NK-92 treated with Interleukin-12 subunit alpha and Interleukin-12 subunit beta, amount 100 ng/mL, for 24 hours (cell line): ENCODE measurements around the gene POLR3G.

Source experiments
- DNase-seq: peaks from one replicate; lab custom pipeline; 2025; lab: John Stamatoyannopoulos, UW

The POLR3G gene

DNA sequence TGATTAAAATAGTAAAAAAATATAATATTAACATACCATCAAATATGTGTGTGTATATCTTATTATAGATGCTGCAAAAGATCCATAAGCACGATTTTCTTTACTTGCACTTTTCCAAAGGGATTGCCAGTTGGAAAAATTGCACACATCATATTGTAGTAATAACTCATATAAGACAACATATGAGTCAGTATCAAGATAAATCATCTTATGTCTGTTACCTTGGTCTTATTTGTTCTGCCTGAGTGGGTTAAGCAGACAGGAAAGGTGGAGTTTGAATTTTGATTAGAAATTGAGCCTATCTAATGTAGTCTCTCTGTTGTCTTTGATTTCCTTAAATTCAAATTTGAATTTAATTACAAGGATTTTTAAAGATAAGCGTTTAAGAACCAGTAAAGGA is 30.1 kb downstream of the POLR3G start:
- no peak for DNase-seq

GRCh38 chr5:90506221-90506620 is 31.6 kb downstream of the POLR3G start:
- no peak for DNase-seq

- no peak for DNase-seq
These were observed 35.8 kb downstream of the POLR3G start for GRCh38 chr5:90510438-90510837.

- DNase-seq = no peak
These were observed 39.9 kb downstream of the POLR3G start for GRCh38 chr5:90514520-90514919.

DNA sequence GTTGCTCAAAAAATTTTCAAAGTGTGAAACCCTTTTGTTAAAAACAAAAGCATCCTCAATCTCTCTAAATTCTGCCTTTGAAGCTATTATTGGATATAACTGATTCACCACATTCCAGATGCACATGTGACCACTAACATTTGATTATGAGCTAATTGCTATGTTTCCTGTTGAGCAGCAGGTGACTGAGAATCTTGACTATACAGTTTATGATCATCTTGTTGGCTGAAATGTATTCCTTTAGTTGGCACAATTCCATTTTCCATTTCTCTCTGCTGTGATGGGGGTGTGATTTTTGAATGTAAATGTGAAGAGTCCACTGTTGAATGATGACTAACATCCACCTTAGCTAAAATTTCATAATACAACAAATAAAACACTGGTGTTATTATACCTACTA is 44.0 kb downstream of the POLR3G start:
- no peak for DNase-seq

- no peak for DNase-seq
These were observed 44.4 kb downstream of the POLR3G start for GRCh38 chr5:90519081-90519480.

DNA sequence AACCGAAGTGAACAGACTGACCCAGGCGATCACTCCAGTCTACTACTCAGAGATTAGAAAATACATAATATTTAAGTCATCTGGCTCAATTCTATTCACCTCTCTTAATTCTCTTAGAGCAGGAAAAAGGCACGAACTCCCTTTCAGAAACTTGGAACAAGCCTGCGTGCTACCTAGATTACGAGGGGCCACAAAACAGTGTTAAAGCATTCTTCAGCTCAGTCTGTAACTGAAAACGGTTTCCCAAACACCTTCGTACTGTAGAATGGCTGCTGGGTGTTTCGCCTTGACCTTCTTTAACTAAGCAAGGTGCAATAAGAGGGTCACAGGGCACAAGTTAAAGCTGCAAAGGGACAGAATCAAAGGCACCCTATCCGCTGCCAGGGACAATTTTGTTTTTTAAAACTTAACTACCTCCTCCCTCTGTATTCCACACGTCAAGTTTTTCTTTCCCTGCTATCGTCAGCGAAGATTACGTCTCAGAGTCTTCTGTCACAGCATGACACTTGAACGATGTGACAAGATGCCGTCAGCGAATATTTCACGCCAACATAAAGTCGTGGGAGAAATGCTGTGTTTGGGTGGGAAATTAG is 54.0 kb downstream of the POLR3G start:
- no peak for DNase-seq

DNA sequence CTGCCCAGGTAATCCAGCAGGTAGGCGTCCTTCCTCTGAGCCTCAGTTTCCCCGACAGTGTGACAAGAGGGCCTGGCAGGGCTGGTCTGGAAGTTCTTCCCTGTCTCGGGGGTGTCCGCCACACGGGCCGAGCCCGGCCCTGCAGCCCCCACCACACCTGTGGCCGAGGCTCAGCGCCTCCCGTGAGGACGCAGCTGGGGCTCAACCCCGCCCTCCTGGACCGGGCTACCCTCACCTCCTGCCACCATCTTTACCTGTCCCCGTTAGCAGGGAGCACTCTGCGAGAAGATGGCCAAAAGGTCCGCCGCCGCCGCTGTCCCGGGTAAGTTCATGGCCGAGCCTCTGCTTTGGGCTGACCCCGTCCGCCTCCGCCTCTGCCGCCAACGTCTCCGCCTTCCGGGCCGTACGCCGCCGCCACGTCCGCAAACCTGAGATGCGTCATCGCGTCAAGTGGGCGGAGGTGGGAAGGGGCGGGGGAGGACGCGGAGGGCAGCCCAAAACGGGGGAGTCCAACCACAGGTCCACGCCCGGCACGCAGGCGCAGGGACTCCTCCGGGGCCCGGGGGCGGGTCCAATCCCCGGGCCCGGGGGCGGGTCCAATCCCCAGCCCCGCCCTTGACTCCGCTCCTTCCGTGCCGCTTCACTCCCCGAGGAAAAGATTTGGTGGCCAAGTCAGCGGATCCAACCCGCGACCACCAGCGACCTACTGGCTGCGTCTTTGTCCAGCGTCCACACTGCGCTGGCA is 54.7 kb downstream of the POLR3G start, which contains the start of gene LYSMD3:
Gene LYSMD3, minus strand, starts transcription at position 391 of the 745 bp plus-strand sequence. CDS start 4,295 bp downstream, outside the sequence.
- DNase-seq = peak; percentile 94

- peak; percentile 45 for DNase-seq
These were observed 55.4 kb downstream of the POLR3G start for GRCh38 chr5:90529939-90530677.

- no peak for DNase-seq
These were observed 56.2 kb downstream of the POLR3G start for GRCh38 chr5:90530736-90531487.

- DNase-seq = no peak
These were observed 59.1 kb downstream of the POLR3G start for GRCh38 chr5:90533794-90534193.

GRCh38 chr5:90534922-90535321 is 60.3 kb downstream of the POLR3G start:
- DNase-seq = no peak

DNA sequence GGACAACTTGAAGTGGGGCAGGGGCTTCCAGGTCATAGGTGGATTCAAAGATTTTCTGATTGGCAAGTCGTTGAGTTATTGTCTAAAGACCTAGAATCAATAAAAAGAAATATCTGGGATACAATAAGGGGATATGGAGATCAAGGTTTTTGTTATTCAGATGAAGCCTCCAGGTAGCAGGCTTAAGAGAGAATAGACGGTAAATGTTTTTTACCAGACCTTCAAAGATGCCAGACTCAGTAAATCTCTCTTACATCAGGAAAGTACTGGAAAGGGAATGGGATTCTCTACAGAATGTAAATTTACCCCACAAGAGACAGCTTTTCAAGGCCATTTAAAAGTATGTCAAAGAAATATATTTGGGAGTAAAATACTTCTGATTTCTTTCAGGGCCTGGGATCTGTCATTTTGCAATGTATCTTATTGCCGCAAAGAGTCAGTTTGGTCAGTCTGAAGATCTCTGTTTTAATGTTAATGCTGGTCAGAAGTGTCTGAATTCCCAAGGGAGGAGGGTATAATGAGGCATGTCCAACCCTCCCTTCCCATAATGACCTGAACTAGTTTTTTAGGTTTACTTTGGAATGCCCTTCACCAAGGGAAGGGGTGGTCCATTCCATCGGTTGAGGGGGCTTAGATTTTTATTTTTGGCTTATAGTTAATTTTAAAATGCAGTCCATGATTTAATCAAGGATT is 68.3 kb downstream of the POLR3G start:
- DNase-seq = no peak

GRCh38 chr5:90545511-90545910 is 70.8 kb downstream of the POLR3G start:
- DNase-seq = no peak

GRCh38 chr5:90546216-90546837 is 71.7 kb downstream of the POLR3G start:
- DNase-seq = no peak

DNA sequence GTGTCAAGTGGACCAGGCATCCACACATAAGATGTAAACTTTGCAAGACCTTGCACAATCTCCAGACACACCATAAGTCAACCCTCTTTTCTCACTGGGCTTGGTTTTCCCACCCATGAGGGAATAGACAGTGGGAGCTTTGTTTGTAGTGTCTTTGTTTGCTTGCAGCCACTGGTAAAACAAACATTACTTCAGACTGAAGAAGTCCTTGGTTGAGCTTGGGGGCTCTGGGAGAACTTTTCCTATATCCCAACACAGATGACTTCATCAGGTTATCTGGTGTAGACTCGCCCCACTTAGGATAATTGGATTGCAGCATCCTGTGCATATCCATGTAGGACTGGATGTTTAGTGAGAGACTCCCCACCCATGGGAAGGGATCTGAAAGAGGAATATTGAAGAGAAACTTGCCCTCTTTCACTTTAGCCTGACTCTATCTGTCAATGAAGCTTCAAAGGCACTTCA is 72.4 kb downstream of the POLR3G start:
- no peak for DNase-seq

DNA sequence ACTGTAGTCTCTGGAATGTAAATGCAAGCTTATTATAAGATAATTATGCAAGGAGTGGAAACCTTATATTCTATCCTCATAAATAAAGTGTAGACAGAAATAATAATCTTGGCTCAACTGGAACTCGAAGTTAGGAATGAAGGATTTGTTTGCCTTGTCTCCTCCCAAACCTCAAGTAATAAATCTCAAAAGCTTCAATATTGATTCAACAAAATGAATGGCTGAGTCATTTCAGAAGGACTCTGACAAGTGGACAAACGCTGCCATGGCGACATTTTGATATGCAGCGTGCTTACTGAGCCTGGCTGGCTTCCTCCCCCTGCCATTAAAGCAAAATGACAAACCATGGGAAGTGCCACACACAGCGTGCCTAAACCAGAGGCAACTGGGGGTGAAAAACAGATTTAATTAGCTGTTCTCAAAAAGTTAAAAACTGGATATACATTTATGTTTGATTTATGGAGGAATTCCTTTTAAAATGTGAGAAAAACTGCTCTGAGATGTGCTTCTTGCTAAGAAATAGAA is 73.5 kb downstream of the POLR3G start:
- no peak for DNase-seq

DNA sequence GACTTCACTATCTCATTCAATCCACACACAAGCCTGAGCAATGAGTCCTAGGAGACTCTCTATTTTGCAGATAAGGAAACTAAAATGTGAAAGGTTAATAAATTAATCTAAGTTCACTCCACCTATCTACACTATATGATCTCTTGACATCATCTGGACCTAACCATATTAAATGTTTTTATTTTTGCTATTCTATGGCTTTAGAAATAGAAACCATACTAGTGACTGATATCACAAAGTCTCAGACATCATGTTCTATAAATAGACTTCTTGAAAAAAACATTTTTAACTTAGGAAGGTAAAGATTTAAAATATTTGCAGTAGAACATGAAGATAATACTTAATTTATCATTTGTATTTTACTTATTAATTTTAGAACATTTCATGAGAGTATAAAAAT is 74.6 kb downstream of the POLR3G start:
- no peak for DNase-seq

DNA sequence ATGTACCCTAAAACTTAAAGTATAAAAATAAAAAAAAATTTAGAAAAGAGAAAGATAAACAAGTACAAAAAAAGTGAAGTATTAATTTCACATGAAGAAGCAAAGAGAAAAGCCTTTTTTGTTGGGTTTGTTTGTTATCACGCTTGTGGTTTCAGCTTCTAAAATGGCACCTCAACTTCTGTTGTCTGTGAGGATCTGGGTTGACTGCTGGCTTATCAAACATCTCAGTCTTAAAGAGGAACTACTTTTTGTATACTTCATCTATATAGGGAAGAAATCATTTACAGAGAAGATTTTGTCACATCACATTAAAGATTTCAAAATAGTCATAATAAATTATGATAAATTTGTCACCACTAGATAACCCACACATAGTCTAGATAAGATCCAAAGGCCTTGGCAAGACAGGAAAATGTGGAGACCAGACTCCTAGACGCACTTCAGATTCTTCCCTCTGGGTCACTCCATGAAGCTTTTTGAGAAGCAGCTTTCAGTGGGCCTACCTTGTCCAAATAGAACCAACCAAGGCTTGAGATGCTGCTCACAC is 75.1 kb downstream of the POLR3G start:
- DNase-seq = no peak

- DNase-seq = no peak
These were observed 76.3 kb downstream of the POLR3G start for GRCh38 chr5:90550963-90551362.

DNA sequence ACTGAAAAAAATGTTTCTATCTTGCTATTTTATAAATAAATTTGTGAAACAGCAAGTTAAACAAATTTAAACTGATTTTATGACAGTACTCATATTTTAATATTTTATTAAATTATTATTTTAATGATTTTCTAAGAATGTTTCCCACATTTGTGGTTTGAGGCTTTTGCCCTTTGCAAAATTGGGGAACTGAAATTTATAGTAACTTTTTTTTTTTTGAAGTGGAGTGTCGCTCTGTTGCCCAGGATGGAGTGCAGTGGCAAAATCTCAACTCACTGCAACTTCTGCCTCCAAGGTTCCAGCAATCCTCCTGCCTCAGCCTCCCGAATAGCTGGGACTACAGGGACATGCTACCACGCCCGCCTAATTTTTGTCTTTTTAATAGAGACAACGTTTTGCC is 76.7 kb downstream of the POLR3G start:
- DNase-seq = no peak
